ENCODE data around the gene FUZ. TPM values are rescaled to one million over a fixed set of nuclear protein-coding genes. Genes with fewer than 3 reads are reported as not detected.

FUZ gene
- total RNA-seq, 4 donors from 2014 or later = 20.1 to 40.1 (median 33.3) TPM

DNA sequence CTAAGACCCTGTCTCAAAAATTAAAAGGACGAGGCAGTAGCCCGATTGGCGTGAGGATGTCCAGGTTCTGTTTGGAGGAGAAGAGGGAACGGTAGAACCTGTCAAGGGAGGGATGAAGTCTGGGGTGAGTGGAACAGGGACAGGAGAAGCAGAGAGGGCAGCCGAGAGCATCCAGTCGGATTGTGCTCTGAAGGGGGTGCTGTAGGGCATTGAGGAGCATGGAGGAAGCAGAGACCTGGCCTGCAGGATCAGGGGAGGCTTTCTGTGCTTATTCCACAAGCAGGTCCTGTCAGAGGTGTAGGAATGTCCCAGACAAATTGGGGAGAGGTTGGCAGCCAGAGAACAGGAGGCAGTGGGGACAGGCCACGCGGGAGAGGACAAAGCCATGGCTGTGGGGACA is 32.2 kb downstream of the FUZ start:
- no peaks in the 10 kb centered on the region for H3K9me3 ChIP-seq
- no peaks in the 10 kb centered on the region for H3K27me3 ChIP-seq
- peaks cover 11 to 17% of the 10 kb centered on the region in 2 donors for H3K36me3 ChIP-seq
- no peak for DNase-seq
- WGBS, 2 donors = 86% methylated on average over 8 of the region's 8 CpGs
- no peak overlapping the region for H3K4me3 ChIP-seq (replicated peaks in 1 of 3)
- H3K27ac ChIP-seq = no peak overlapping the region
- intact Hi-C loops (cut with DNase I) = no loop called here
- TF ChIP-seq, protein P1, sequence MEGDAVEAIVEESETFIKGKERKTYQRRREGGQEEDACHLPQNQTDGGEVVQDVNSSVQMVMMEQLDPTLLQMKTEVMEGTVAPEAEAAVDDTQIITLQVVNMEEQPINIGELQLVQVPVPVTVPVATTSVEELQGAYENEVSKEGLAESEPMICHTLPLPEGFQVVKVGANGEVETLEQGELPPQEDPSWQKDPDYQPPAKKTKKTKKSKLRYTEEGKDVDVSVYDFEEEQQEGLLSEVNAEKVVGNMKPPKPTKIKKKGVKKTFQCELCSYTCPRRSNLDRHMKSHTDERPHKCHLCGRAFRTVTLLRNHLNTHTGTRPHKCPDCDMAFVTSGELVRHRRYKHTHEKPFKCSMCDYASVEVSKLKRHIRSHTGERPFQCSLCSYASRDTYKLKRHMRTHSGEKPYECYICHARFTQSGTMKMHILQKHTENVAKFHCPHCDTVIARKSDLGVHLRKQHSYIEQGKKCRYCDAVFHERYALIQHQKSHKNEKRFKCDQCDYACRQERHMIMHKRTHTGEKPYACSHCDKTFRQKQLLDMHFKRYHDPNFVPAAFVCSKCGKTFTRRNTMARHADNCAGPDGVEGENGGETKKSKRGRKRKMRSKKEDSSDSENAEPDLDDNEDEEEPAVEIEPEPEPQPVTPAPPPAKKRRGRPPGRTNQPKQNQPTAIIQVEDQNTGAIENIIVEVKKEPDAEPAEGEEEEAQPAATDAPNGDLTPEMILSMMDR (IDR thresholded peaks at IDR 0.05) = no peak
- TF ChIP-seq POLR2A (IDR thresholded peaks at IDR 0.05) = no peak
- H3K4me1 ChIP-seq = no peaks in the 10 kb centered on the region

DNA sequence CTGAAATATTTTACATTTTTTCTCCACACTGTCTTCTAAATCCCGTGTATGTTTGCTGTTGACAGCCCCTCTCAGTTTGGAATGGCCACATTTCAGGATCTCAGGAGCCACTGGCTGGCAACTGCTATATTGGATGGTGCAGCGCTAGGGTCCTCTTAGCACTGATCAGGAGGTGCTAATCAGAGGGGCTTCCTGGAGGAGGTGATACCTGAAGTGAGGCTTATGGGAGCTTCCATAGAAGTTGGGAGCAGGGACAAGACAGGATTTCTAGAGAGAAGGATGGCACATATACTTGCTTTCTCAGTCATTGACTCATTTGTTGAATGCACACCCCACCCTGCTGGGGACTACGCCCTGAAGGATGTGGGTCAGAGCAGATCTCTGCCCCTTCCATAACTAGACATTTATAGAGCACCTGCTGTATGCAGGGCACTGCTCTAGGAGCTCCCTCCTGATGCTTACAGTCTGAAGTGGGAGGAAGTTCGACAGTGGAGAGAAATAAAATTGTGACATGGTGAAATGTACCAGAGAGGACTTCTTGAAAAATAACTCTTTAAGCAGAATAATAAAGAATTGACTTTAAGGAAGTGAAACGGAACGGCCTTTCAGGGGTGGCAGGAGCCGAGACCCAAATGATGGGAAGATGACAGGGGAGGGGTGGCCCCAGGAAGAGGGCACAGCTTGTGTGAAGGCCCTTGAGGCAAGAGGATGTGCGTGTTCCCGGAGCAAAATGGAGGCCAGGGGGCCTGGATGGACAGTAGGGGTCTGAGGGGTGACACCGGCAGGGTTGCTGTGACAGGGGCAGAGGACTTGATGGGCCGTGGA is 33.1 kb downstream of the FUZ start:
- DNase-seq = no peak
- H3K27me3 ChIP-seq = no peaks in the 10 kb centered on the region
- 84 to 90% methylated on average over 11 of the region's 11 CpGs for WGBS, 2 donors
- H3K4me3 ChIP-seq (replicated peaks in 1 of 3) = no peak overlapping the region
- TF ChIP-seq, protein P1 (IDR thresholded peaks at IDR 0.05) = no peak
- intact Hi-C loops (cut with DNase I) = no loop called here
- H3K9me3 ChIP-seq = no peaks in the 10 kb centered on the region
- H3K36me3 ChIP-seq = peaks cover 11 to 17% of the 10 kb centered on the region in 2 donors
- no peaks in the 10 kb centered on the region for H3K4me1 ChIP-seq
- no peak overlapping the region for H3K27ac ChIP-seq

DNA sequence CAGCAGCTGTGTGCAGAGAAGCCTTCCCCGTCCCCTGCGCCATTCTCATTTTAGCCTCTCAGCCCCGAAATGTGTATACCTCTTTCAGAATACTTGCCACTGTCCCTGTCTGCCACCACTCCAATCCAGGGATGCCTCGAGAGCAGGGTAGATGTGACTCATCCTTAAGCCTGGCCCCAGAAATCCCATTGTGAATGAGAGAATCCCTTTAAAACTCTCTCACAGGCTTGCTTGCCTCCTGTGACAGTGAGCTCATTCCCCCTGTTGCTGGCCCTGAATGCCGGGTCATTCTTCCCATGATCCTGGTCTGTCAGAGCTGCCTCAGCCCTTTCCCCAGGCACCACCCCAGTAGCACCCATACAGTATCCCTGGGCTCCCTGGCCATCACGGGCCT is 36.7 kb downstream of the FUZ start:
- intact Hi-C loops (cut with DNase I) = no loop called here
- DNase-seq = no peak
- no peaks in the 10 kb centered on the region for H3K4me1 ChIP-seq
- no peak overlapping the region for H3K27ac ChIP-seq
- no peaks in the 10 kb centered on the region for H3K27me3 ChIP-seq
- WGBS, 2 donors = 93 to 96% methylated on average over 6 of the region's 6 CpGs
- no peaks in the 10 kb centered on the region for H3K9me3 ChIP-seq
- TF ChIP-seq POLR2A (IDR thresholded peaks at IDR 0.05) = no peak
- TF ChIP-seq, protein P1 (IDR thresholded peaks at IDR 0.05) = no peak
- H3K4me3 ChIP-seq (replicated peaks in 1 of 3) = no peak overlapping the region
- H3K36me3 ChIP-seq = no peaks in the 10 kb centered on the region

DNA sequence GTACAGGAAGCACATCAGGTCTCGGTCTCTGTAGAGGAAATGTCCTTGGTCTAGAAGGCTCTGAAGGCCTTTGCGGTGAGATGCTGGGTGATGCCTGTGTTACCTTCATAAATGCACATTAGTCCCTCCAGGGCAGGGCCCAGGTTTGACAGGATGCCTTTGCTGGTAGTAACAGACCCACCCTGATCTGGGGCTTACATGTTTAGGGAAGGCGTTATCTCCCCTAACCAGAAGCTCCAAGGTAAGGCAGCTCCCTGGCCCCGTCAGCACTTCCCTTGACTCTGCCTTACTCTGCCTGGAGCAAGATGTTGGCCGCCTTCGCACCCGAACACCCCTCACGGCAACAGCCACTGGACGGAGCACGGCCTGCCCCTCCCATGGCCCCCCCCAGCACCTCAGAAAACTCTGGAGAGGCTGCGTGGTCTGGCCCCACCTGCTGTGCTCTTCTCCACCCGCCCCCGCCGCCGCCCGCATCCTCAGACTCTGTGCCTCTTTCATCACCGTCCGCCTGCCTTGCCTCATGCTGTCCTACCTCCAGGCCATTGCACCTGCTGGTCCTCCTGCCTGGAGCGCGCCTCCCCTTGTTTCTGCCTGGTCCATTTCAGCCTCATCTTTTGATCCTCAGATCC is 37.2 kb downstream of the FUZ start:
- H3K9me3 ChIP-seq = no peaks in the 10 kb centered on the region
- WGBS, 2 donors = 96% methylated on average over 17 to 20 of the region's 20 CpGs
- TF ChIP-seq, protein P1 (IDR thresholded peaks at IDR 0.05) = no peak
- no peak for TF ChIP-seq POLR2A (IDR thresholded peaks at IDR 0.05)
- intact Hi-C loops (cut with DNase I) = no loop called here
- H3K4me3 ChIP-seq (replicated peaks in 1 of 3) = no peak overlapping the region
- no peak for DNase-seq
- no peaks in the 10 kb centered on the region for H3K36me3 ChIP-seq
- H3K4me1 ChIP-seq = no peaks in the 10 kb centered on the region
- no peaks in the 10 kb centered on the region for H3K27me3 ChIP-seq
- H3K27ac ChIP-seq = no peak overlapping the region

DNA sequence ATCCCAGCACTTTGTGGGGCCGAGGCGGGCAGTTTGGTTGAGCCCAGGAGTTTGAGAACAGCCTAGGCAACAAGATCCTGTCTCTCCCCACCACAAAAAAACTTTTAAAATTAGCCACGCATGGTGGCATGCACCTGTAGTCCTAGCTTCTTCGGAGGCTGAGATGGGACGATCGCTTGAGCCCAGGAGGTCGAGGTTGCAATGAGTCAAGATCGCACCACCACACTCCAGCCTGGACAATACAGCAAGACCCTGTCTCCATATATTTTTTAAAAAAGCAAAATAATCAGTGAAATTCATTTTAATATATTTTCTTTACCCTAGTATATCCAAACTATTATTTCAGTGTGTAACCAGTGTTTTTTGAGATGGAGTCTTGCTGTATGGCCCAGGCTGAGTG is 38.1 kb downstream of the FUZ start:
- TF ChIP-seq POLR2A (IDR thresholded peaks at IDR 0.05) = no peak
- TF ChIP-seq, protein P1 (IDR thresholded peaks at IDR 0.05) = no peak
- DNase-seq = no peak
- Histone ChIP-seq H3K36me3 (no peaks in the 10 kb centered on the region), H3K4me3 (replicated peaks in 1 of 3) (no peak overlapping the region), H3K4me1 (no peaks in the 10 kb centered on the region), H3K27ac (no peak overlapping the region), H3K9me3 (no peaks in the 10 kb centered on the region), H3K27me3 (no peaks in the 10 kb centered on the region)
- WGBS, 2 donors = 85 to 94% methylated on average over 8 of the region's 8 CpGs
- intact Hi-C loops (cut with DNase I) = no loop called here

Measured in thyroid gland (tissue), 4 donors.